DMS53 treated with DMSO at 0.1 percent for 48 hours (cell line): Measurements from ENCODE around the gene PARP9.
"Not testable (repeated sequence)": the region's sequence is repeated elsewhere in the genome, so short reads cannot be mapped to it uniquely, and the experiment has no call there.

Experiments used
- DNase-seq: peaks from one replicate; lab custom pipeline; 2025; ENCODE audit not compliant: unreplicated experiment; lab: John Stamatoyannopoulos, UW

PARP9 gene

DNA sequence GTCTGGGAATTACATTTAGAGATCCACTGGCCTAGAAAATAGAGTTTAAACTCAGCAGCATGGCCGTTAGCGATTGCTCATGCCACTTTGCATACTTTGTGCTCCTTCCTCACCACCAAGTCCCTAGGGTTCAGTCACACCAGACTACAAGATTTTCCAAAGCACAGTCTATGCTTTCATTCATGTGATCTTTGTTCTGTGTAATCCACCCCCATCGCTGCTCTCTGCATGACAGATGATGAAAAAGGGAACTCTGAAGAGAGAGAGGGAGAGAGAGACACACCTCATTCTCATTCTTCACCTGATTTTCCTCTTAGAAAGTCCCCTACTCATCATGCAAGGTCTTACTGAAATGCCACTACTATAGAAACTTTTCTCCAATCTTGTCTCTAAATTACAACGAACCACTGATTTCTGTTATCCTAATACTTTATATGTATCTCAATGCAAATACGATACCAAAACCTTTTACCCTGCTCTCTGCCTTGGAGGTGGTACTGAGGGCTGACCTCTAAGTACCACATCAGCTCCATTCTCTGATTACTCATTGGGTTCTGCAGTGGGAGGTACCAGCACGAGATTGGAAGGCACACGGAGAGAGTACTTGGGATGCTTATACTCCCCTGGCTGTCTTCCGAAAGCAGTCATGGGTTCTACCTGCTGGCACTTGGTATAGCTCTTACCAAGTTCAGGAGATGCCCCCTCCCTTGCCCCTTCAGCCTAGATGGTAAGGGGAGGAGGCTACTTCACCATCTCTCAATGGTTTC, 12.3 kb upstream of the PARP9 start:
- no peak for DNase-seq

GRCh38 chr3:122572940-122573412, 8.9 kb upstream of the PARP9 start:
- DNase-seq: no peak

- DNase-seq: no peak
These were observed 4.7 kb upstream of the PARP9 start for GRCh38 chr3:122568755-122569154.

DNA sequence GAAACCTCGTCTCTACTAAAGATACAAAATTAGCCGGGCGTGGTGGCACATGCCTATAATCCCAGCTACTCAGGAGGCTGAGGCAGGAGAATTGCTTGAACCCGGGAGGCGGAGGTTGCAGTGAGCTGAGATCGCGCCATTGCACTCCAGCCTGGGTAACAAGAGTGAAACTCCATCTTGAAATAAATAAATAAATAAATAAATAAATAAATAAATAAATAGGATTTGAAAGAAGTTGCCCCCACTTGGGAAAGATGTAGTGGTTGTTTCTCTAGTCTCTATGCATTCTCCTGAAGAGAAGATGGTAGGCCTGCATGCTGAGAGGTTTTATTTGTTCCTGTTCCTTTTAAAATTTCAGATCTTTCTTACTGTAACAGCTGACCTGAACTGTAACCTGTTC, 4.0 kb upstream of the PARP9 start:
- DNase-seq: not testable (repeated sequence)

GRCh38 chr3:122563717-122564025, 429 bp downstream of the PARP9 start:
- no peak for DNase-seq

- DNase-seq: no peak
These were observed 980 bp downstream of the PARP9 start for GRCh38 chr3:122562923-122563716.

- peak; percentile 64 for DNase-seq
These were observed 3.4 kb downstream of the PARP9 start for GRCh38 chr3:122560680-122561079.

DNA sequence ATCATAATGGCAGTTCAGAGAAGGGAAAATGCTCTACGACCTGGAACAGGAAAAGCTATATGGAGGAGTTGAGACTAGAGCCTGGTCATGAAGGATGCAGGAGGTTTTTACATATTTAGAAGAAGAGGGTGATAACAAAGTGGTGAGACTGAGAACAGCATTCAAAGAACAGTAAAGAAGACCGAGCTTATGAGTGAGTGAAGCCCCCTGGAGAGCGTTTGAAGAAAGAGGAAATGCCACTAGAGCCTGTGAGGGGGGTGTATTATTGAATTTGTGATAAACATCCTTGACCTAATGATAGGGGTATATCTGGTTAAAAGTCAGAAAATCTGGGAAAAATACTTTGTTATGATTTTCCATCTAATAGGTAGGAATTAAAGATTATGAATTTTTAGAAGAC, 4.2 kb downstream of the PARP9 start:
- DNase-seq: no peak

GRCh38 chr3:122558605-122559004, 5.5 kb downstream of the PARP9 start:
- DNase-seq: no peak

- DNase-seq: no peak
These were observed 6.7 kb downstream of the PARP9 start for GRCh38 chr3:122557356-122557755.

GRCh38 chr3:122555275-122556071, 8.6 kb downstream of the PARP9 start:
- no peak for DNase-seq

- no peak for DNase-seq
These were observed 10.9 kb downstream of the PARP9 start for GRCh38 chr3:122553171-122553570.

GRCh38 chr3:122548619-122549018, 15.5 kb downstream of the PARP9 start:
- DNase-seq: no peak

GRCh38 chr3:122548076-122548475, 16.0 kb downstream of the PARP9 start:
- no peak for DNase-seq

DNA sequence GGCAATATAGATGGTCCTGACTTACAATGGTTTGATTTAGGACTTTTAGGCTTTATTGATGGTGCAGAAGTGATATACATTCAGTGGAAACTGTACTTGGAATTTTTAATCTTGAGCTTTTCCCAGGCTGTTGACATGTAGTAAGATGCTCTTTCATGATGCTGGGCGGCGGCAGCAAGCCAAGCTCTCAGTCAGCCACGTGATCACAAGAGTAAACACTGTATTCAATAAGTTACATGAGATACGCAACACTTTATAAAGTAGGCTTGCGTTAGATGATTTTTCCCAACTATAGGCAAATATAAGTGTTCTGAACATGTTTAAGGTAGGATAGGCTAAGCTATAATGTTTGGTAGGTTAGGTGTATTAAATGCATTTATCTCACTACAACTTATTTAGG, 17.9 kb downstream of the PARP9 start:
- no peak for DNase-seq

DNA sequence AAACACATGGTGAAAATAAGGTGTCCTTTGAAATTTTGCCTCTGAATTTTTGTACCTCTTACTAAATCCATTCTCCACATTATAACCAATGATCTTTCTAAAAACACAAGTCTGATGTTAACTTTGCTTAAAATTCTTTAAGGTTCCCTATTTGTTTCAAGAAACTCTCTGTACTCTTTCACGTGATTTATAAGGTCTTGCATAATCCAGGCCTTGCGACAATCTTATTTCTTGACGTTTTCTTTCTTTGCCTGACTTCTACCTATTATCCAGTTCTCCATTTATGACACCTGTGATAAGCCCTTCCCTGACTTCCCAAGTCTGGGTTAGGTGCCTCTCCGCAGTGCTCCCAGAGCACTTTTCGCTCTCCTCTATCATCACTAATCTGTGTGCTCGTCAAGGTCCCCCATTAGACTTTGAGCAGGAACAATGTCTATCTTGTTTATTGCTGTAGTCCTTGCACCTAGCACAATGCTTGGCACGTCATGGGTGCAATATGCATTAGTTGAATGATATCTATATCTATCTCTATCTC, 25.1 kb downstream of the PARP9 start:
- no peak for DNase-seq

- no peak for DNase-seq
These were observed 27.5 kb downstream of the PARP9 start for GRCh38 chr3:122536632-122537001.

GRCh38 chr3:122535964-122536631, 28.0 kb downstream of the PARP9 start:
- DNase-seq: no peak

GRCh38 chr3:122533931-122534334, 30.2 kb downstream of the PARP9 start:
- no peak for DNase-seq

GRCh38 chr3:122533480-122533879, 30.6 kb downstream of the PARP9 start:
- no peak for DNase-seq

DNA sequence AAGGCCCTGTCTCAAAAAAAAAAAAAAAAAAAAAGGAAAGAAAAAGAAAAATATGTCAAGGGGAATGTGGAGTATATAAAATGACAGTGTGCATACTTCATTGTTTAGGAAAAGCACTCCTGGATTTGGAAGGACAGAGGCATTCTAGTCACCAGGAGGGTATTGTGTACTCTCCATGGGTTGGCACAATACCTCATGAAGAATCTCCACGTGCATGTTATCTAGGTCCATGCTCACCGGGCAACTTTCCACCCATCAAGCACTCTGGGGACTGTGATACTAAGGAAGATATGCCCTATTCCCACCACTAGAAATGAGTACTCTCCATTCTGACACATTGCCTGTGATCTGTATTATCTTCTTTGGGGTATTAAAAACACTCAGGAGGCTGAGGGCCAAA, 33.9 kb downstream of the PARP9 start:
- no peak for DNase-seq
